GM23248 (cell line): Measurements from ENCODE around the gene CDK10. TPM values are rescaled to one million over a fixed set of nuclear protein-coding genes. Genes with fewer than 3 reads are reported as not detected.

ENCODE experiments used
- DNase-seq: peaks from one replicate; pipeline ENCODE4 v3.0.0-alpha.2; 2015
- H2AFZ ChIP-seq: fragments of 200-600 bp; sonication (generic); 2 replicates; pipeline ENCODE4 v1.6.1; 2016; ENCODE audit warnings: antibody characterized with exemption
- H3F3A ChIP-seq: fragments of 200-600 bp; sonication (generic); 2 replicates; pipeline ENCODE4 v1.6.1; 2016; ENCODE audit warnings: mild to moderate bottlenecking, antibody characterized with exemption, mixed run types; ENCODE audit not compliant: insufficient read depth
- H3K27ac ChIP-seq: fragments of 200-600 bp; sonication (generic); 2 replicates; pipeline ENCODE4 v1.5.1; 2016; ENCODE audit warnings: mild to moderate bottlenecking
- H3K27me3 ChIP-seq: fragments of 200-600 bp; sonication (generic); replicated peaks from 2 replicates; pipeline ENCODE4 v1.6.1; 2016; ENCODE audit warnings: mild to moderate bottlenecking; ENCODE audit not compliant: insufficient read depth
- H3K36me3 ChIP-seq: fragments of 200-600 bp; sonication (generic); 2 replicates; pipeline ENCODE4 v1.6.1; 2016; ENCODE audit warnings: low read depth, mild to moderate bottlenecking
- H3K4me1 ChIP-seq: fragments of 200-600 bp; sonication (generic); 2 replicates; pipeline ENCODE4 v1.6.1; 2016; ENCODE audit warnings: mild to moderate bottlenecking; ENCODE audit not compliant: insufficient read depth
- H3K4me2 ChIP-seq: fragments of 200-600 bp; sonication (generic); one replicate; pipeline ENCODE4 v1.6.1; 2016; ENCODE audit warnings: mild to moderate bottlenecking; ENCODE audit not compliant: unreplicated experiment
- H3K4me3 ChIP-seq: fragments of 200-600 bp; sonication (generic); 2 replicates; pipeline ENCODE4 v1.5.1; 2016; ENCODE audit warnings: mild to moderate bottlenecking
- H3K79me2 ChIP-seq: fragments of 200-600 bp; sonication (generic); 2 replicates; pipeline ENCODE4 v1.6.1; 2016; ENCODE audit warnings: mild to moderate bottlenecking; ENCODE audit not compliant: insufficient read depth
- H3K9ac ChIP-seq: fragments of 200-600 bp; sonication (generic); 2 replicates; pipeline ENCODE4 v1.6.1; 2016; ENCODE audit warnings: mild to moderate bottlenecking
- H3K9me2 ChIP-seq: fragments of 200-600 bp; sonication (generic); 2 replicates; pipeline ENCODE4 v1.6.1; 2016; ENCODE audit warnings: mixed run types, mild to moderate bottlenecking, moderate library complexity; ENCODE audit not compliant: insufficient read depth
- H3K9me3 ChIP-seq: fragments of 200-600 bp; sonication (generic); one replicate; pipeline ENCODE4 v1.6.1; 2017; ENCODE audit warnings: low read depth
- H4K20me1 ChIP-seq: fragments of 200-600 bp; sonication (generic); 2 replicates; pipeline ENCODE4 v1.6.0; 2016; ENCODE audit not compliant: insufficient read depth
- EZH2 ChIP-seq: fragments of 200-600 bp; sonication (generic); IDR thresholded peaks from 2 replicates; pipeline ENCODE4 v1.6.1; 2018; ENCODE audit warnings: antibody characterized with exemption, mild to moderate bottlenecking; ENCODE audit not compliant: insufficient read depth, poor library complexity, severe bottlenecking
- EZH2phosphoT487 ChIP-seq: fragments of 200-600 bp; sonication (generic); IDR thresholded peaks from 2 replicates; pipeline ENCODE4 v1.6.1; 2018; ENCODE audit warnings: antibody characterized with exemption, moderate library complexity, mild to moderate bottlenecking, low read depth; ENCODE audit not compliant: insufficient read depth
- WGBS, 2 experiments: methylation state at CpG; one replicate each; pipeline ENCODE4 v1.1.6; 2015 to 2017; ENCODE audit warnings: low lambda C conversion rate in 2 of 2, low coverage in 1 of 2; ENCODE audit errors: missing lambda C conversion rate in 2 of 2; 5-methylcytosine and 5-hydroxymethylcytosine counted together
- in situ Hi-C: fragments of 300-500 bp; cut with MboI; formaldehyde crosslinking; loops from 2 replicates; pipeline ENCODE4 v1.15.0; 2020
- polyA plus RNA-seq: library from polyadenylated mRNA; unstranded; fragments of >200 nt; fragmentation: Nextera tagmentation; extraction: Ambion mirVana; gene quantifications from 2 replicates; pipeline ENCODE4 v1.2.1, GENCODE V29; 2016
- total RNA-seq: library from RNA; depleted of rRNA; stranded (reverse); fragments of >200 nt; shearing (Covaris generic); gene quantifications from 2 replicates; pipeline ENCODE4 v1.2.3, GENCODE V29; 2014

Gene CDK10
- total and polyA plus RNA-seq, 2 experiments from 2014 or later: 49.6 to 51.9 TPM

GRCh38 chr16:89720813-89721545 is 34.5 kb downstream of the CDK10 start, which contains the start of the genes VPS9D1 and ZNF276:
TSS of gene VPS9D1 (minus strand) at chr16:89720898. CDS start at chr16:89720861, 37 bp downstream.
TSS of gene ZNF276 (plus strand) at chr16:89721537. CDS start at chr16:89721641, 104 bp downstream.
- DNase-seq: peak; percentile 92
- Histone ChIP-seq H3K79me2 (peaks cover 64% of the 10 kb centered on the region), H4K20me1 (no peaks in the 10 kb centered on the region), H3K4me1 (peaks cover 17% of the 10 kb centered on the region), H3K4me3 (peak within 1 kb of the TSS; percentile 76), H3K4me2 (peak within 1 kb of the TSS; percentile 84), H2AFZ (peak within 1 kb of the TSS; percentile 49), H3K9ac (peak within 1 kb of the TSS; percentile 81), H3K27me3 (no peaks in the 10 kb centered on the region), H3K9me3 (no peaks in the 10 kb centered on the region), H3K36me3 (peaks cover 5% of the 10 kb centered on the region; the same call in 1 of the 2 replicates), H3K9me2 (no peaks in the 10 kb centered on the region), H3F3A (peaks cover 22% of the 10 kb centered on the region), H3K27ac (peak within 1 kb of the TSS; percentile 86)
- in situ Hi-C loops: no loop called here
- WGBS, 2 experiments: 1 to 3% methylated on average over 26 to 64 of the region's 103 CpGs
- TF ChIP-seq EZH2: no peak

GRCh38 chr16:89721546-89722391 is 35.3 kb downstream of the CDK10 start:
- in situ Hi-C loops: no loop called here
- Histone ChIP-seq H3K27me3 (no peaks in the 10 kb centered on the region), H3K4me1 (peaks cover 17% of the 10 kb centered on the region), H3K4me3 (peak overlapping the region; percentile 76), H3K9me2 (no peaks in the 10 kb centered on the region), H3F3A (peaks cover 22% of the 10 kb centered on the region), H3K36me3 (peaks cover 7% of the 10 kb centered on the region; the same call in 1 of the 2 replicates), H3K9ac (peak overlapping the region; percentile 81), H3K27ac (peak overlapping the region; percentile 86), H2AFZ (peak overlapping the region; percentile 45), H3K79me2 (peaks cover 71% of the 10 kb centered on the region), H3K4me2 (peak overlapping the region; percentile 84), H3K9me3 (no peaks in the 10 kb centered on the region), H4K20me1 (no peaks in the 10 kb centered on the region)
- 1 to 2% methylated on average over 88 to 96 of the region's 112 CpGs for WGBS, 2 experiments
- TF ChIP-seq EZH2phosphoT487: no peak
- TF ChIP-seq EZH2: no peak
- DNase-seq: peak; percentile 77

- WGBS, 2 experiments: 54 to 55% methylated on average over 53 to 55 of the region's 56 CpGs
- in situ Hi-C loops: no loop called here
- peaks cover 22% of the 10 kb centered on the region for H3F3A ChIP-seq
- no peak overlapping the region for H2AFZ ChIP-seq
- peaks cover 17% of the 10 kb centered on the region for H3K4me1 ChIP-seq
- no peaks in the 10 kb centered on the region for H3K27me3 ChIP-seq
- H4K20me1 ChIP-seq: no peaks in the 10 kb centered on the region
- H3K79me2 ChIP-seq: peaks cover 74% of the 10 kb centered on the region
- H3K4me2 ChIP-seq: peak overlapping the region; percentile 84
- peaks cover 7% of the 10 kb centered on the region; the same call in 1 of the 2 replicates for H3K36me3 ChIP-seq
- peak overlapping the region; percentile 86 for H3K27ac ChIP-seq
- peak overlapping the region; percentile 76 for H3K4me3 ChIP-seq
- TF ChIP-seq EZH2 (no peak), EZH2phosphoT487 (no peak)
- H3K9me3 ChIP-seq: no peaks in the 10 kb centered on the region
- no peaks in the 10 kb centered on the region for H3K9me2 ChIP-seq
- DNase-seq: peak; percentile 26
- peak overlapping the region; percentile 81 for H3K9ac ChIP-seq
Observed at GRCh38 chr16:89722392-89723278, 36.1 kb downstream of the CDK10 start.
